ENCODE data around the gene LRRC49.

LRRC49 gene

GRCh38 chr15:71088155-71088554, 195.5 kb downstream of the LRRC49 start:
- DNase-seq (ENCODE audit: low read depth in 2 of 2): no peak

GRCh38 chr15:71088683-71089082, 196.1 kb downstream of the LRRC49 start:
- no peak for DNase-seq (ENCODE audit: low read depth in 2 of 2)

GRCh38 chr15:71089801-71090200, 197.2 kb downstream of the LRRC49 start:
- no peak for DNase-seq (ENCODE audit: low read depth in 2 of 2)

- DNase-seq (ENCODE audit: low read depth in 2 of 2): no peak
Observed at GRCh38 chr15:71091601-71092000, 199.0 kb downstream of the LRRC49 start.

- DNase-seq (ENCODE audit: low read depth in 2 of 2): no peak
Observed at GRCh38 chr15:71092056-71092600, 199.5 kb downstream of the LRRC49 start.

- DNase-seq (ENCODE audit: low read depth in 2 of 2): no peak
Observed at GRCh38 chr15:71093054-71094024, 200.7 kb downstream of the LRRC49 start.

GRCh38 chr15:71094137-71094536, 201.5 kb downstream of the LRRC49 start:
- no peak for DNase-seq (ENCODE audit: low read depth in 2 of 2)

- no peak for DNase-seq (ENCODE audit: low read depth in 2 of 2)
Observed at GRCh38 chr15:71096676-71097075, 204.1 kb downstream of the LRRC49 start.

GRCh38 chr15:71097890-71098289, 205.3 kb downstream of the LRRC49 start:
- no peak for DNase-seq (ENCODE audit: low read depth in 2 of 2)

- no peak for DNase-seq (ENCODE audit: low read depth in 2 of 2)
Observed at GRCh38 chr15:71098920-71099319, 206.3 kb downstream of the LRRC49 start.
